OCI-LY3 (cell line): ENCODE results near the gene DCHS2.

Experiments used
- EZH2phosphoT487 ChIP-seq: fragments of 200-600 bp; shearing (Covaris generic); IDR thresholded peaks from 2 replicates; pipeline ENCODE4 v1.6.1; 2018; ENCODE audit warnings: antibody characterized with exemption, mixed run types, low read depth
- TF ChIP-seq, protein P1 (sequence below): fragments of 200-600, 300-600 bp; sonication (generic); IDR thresholded peaks from 2 replicates; pipeline ENCODE4 v1.5.1; 2014; ENCODE audit warnings: antibody characterized with exemption, low read length, low read depth

DNA sequence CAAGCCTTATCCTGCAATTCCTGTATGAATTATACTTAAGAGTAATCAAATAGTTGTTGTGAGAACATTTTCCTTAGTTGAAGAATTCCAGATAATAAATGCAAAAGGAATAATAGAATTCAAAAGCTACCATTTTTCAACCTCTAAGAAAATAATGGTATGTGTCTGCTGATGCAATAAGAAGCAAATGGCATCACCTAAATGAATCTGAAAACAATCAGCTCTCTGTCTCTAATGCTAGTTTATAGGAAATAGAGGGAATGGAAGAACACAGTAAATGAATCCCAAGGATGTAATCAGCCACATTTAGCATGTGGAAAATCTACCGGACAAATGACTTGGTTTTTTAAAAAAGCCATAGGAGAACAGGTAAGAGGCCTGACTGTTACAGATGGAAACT is 115.1 kb downstream of the DCHS2 start:
- TF ChIP-seq, protein P1, sequence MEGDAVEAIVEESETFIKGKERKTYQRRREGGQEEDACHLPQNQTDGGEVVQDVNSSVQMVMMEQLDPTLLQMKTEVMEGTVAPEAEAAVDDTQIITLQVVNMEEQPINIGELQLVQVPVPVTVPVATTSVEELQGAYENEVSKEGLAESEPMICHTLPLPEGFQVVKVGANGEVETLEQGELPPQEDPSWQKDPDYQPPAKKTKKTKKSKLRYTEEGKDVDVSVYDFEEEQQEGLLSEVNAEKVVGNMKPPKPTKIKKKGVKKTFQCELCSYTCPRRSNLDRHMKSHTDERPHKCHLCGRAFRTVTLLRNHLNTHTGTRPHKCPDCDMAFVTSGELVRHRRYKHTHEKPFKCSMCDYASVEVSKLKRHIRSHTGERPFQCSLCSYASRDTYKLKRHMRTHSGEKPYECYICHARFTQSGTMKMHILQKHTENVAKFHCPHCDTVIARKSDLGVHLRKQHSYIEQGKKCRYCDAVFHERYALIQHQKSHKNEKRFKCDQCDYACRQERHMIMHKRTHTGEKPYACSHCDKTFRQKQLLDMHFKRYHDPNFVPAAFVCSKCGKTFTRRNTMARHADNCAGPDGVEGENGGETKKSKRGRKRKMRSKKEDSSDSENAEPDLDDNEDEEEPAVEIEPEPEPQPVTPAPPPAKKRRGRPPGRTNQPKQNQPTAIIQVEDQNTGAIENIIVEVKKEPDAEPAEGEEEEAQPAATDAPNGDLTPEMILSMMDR = no peak
- no peak for TF ChIP-seq EZH2phosphoT487
